ENCODE measurements around the gene AXIN2.

Gene AXIN2

DNA sequence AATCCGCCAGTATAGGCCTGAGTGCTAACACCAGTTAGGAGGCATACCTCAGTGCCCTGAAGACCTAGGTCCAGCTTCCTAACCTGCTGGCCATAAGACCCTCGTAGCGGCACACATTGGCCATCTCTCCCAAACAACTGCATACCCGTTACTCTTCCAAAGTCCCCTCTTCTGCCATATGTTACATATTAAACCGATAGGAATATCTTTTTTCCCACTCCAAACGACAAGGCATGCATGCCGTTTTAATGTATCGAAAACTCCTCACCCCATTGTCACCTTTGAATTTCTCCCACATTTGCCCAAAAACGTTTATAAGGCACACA is 721 bp upstream of the AXIN2 start:
- H3K27me3 ChIP-seq (ENCODE audit: insufficient read depth, low read length) = no peaks in the 10 kb centered on the region; the same call in 1 of the 2 replicates
- H4K20me1 ChIP-seq (ENCODE audit: insufficient read depth, low read length) = no peaks in the 10 kb centered on the region
- no peaks in the 10 kb centered on the region for H3K36me3 ChIP-seq (ENCODE audit: insufficient read depth, low read length)
- no peaks in the 10 kb centered on the region for H3F3A ChIP-seq (ENCODE audit: insufficient read depth, low read length)
- H3K79me2 ChIP-seq (ENCODE audit: insufficient read depth, low read length) = no peaks in the 10 kb centered on the region
- no peaks in the 10 kb centered on the region for H3K9me2 ChIP-seq (ENCODE audit: low read depth, low read length)
- H3K4me3 ChIP-seq (ENCODE audit: low read depth, low read length, poor library complexity, severe bottlenecking) = no peak overlapping the region
- no peak for TF ChIP-seq EZH2 (IDR thresholded peaks at IDR 0.05; ENCODE audit: borderline replicate concordance, low read length)
- TF ChIP-seq, protein P1, sequence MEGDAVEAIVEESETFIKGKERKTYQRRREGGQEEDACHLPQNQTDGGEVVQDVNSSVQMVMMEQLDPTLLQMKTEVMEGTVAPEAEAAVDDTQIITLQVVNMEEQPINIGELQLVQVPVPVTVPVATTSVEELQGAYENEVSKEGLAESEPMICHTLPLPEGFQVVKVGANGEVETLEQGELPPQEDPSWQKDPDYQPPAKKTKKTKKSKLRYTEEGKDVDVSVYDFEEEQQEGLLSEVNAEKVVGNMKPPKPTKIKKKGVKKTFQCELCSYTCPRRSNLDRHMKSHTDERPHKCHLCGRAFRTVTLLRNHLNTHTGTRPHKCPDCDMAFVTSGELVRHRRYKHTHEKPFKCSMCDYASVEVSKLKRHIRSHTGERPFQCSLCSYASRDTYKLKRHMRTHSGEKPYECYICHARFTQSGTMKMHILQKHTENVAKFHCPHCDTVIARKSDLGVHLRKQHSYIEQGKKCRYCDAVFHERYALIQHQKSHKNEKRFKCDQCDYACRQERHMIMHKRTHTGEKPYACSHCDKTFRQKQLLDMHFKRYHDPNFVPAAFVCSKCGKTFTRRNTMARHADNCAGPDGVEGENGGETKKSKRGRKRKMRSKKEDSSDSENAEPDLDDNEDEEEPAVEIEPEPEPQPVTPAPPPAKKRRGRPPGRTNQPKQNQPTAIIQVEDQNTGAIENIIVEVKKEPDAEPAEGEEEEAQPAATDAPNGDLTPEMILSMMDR (IDR thresholded peaks at IDR 0.05; ENCODE audit: low read length) = no peak
- H3K9ac ChIP-seq (ENCODE audit: low read length) = no peak overlapping the region
- H3K9me3 ChIP-seq (ENCODE audit: low read length) = no peaks in the 10 kb centered on the region
- H3K4me2 ChIP-seq (ENCODE audit: low read length) = peak overlapping the region; percentile 67
- no peak overlapping the region for H3K27ac ChIP-seq (ENCODE audit: low read depth, low read length, poor library complexity, severe bottlenecking)
- no peaks in the 10 kb centered on the region for H3K4me1 ChIP-seq (ENCODE audit: insufficient read depth, low read length, severe bottlenecking)
- no peak overlapping the region for H2AFZ ChIP-seq (ENCODE audit: low read length)

DNA sequence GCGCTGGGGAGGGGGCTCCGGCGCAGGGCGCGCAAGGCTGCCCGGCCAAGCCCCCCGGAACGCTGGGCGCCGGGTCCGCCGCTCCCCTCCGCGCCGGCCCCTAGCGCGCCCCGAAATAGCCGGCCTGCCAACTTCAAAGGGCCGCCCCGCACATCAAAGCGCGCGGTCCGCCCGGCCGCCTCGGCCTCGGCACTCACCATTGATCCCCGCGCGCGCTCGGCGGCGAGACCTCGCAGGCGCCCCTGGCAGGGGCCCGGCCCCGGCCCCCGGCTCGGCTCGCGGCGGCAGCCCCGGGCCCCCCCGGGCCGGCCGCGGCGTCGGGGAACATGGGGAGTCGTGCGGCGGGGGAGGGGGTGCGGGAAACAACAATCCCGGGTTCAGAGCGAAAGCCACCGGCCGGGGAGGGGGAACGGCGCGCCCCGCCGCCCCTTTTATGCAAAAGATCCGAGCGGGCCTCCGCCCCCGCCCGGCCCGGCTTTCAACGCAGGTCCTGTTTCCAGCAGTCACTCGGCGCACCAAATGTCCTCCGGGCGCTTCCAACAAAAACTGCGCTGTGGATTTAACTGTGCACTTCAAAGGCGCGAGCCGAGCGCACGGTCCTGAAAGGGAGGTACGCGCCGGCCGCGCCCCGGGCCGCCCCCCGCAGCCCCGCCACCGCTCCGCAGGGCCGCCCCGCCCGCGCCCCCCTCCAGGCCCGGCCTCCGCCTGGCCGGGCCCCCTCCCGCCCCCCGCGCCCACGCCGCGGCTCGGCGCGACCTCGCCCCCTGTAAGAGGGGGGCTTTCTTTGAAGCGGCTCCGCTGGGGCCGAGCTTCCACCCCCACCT is 608 bp downstream of the AXIN2 start:
- no peak overlapping the region for H2AFZ ChIP-seq (ENCODE audit: low read length)
- H3K4me2 ChIP-seq (ENCODE audit: low read length) = peak overlapping the region; percentile 94
- no peaks in the 10 kb centered on the region for H3K36me3 ChIP-seq (ENCODE audit: insufficient read depth, low read length)
- H4K20me1 ChIP-seq (ENCODE audit: insufficient read depth, low read length) = no peaks in the 10 kb centered on the region
- no peaks in the 10 kb centered on the region for H3K9me3 ChIP-seq (ENCODE audit: low read length)
- H3K9ac ChIP-seq (ENCODE audit: low read length) = peak overlapping the region; percentile 57
- H3K79me2 ChIP-seq (ENCODE audit: insufficient read depth, low read length) = no peaks in the 10 kb centered on the region
- H3K4me3 ChIP-seq (ENCODE audit: low read depth, low read length, poor library complexity, severe bottlenecking) = peak overlapping the region; percentile 73
- H3K27me3 ChIP-seq (ENCODE audit: insufficient read depth, low read length) = no peaks in the 10 kb centered on the region; the same call in 1 of the 2 replicates
- H3K27ac ChIP-seq (ENCODE audit: low read depth, low read length, poor library complexity, severe bottlenecking) = no peak overlapping the region
- no peak for TF ChIP-seq EZH2 (IDR thresholded peaks at IDR 0.05; ENCODE audit: borderline replicate concordance, low read length)
- TF ChIP-seq, protein P1 (IDR thresholded peaks at IDR 0.05; ENCODE audit: low read length) = no peak
- H3K4me1 ChIP-seq (ENCODE audit: insufficient read depth, low read length, severe bottlenecking) = no peaks in the 10 kb centered on the region
- no peaks in the 10 kb centered on the region for H3F3A ChIP-seq (ENCODE audit: insufficient read depth, low read length)
- H3K9me2 ChIP-seq (ENCODE audit: low read depth, low read length) = no peaks in the 10 kb centered on the region

DNA sequence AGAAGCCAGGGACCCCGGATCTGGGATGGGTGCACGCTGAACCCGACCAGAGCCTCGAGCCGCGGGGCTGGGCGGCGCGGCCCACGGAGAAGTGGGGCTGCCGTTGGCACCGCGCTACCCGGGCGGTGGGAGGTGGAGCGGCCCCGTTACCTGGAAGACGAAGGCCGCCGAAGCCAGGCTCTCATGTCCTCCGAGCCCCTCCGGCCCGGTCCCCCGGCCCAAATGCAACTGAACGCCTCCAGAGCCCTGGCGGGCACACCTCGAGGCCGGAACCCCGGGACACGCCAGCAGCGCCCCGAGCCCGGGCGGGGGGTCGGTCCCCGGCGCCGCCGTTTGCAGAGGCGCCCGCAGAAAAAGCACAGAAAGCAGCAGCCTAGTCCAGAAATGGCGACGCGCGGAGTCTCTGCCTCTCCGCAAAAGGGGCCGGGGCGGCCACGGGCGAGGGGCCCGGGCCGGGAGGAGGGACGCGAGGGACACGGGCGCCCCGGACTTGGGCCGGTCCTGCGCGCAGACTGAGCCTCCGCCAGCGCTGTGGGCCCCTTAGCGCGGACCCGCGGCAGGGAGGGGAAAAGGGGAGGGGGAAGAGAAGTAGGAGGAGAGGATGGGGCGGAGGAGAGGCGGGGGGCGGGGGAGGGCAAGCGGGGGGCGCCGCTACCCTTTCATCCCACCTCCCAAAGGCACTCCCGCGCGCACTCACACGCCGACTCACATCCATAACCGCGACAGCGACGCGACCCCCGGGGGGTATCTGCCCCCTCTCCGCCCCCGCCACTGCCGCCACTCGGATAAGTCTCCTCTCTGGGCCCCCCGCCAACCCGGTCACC is 1.4 kb downstream of the AXIN2 start:
- no peak overlapping the region for H3K27ac ChIP-seq (ENCODE audit: low read depth, low read length, poor library complexity, severe bottlenecking)
- peak overlapping the region; percentile 94 for H3K4me2 ChIP-seq (ENCODE audit: low read length)

More for the DNA sequence above, 1.4 kb downstream of the AXIN2 start:
- Histone ChIP-seq H3K9ac (ENCODE audit: low read length) (peak overlapping the region; percentile 57; the same call in 1 of the 2 replicates), H3K36me3 (ENCODE audit: insufficient read depth, low read length) (no peaks in the 10 kb centered on the region), H3K9me2 (ENCODE audit: low read depth, low read length) (no peaks in the 10 kb centered on the region), H3F3A (ENCODE audit: insufficient read depth, low read length) (no peaks in the 10 kb centered on the region), H3K27me3 (ENCODE audit: insufficient read depth, low read length) (no peaks in the 10 kb centered on the region; the same call in 1 of the 2 replicates), H2AFZ (ENCODE audit: low read length) (no peak overlapping the region), H3K4me3 (ENCODE audit: low read depth, low read length, poor library complexity, severe bottlenecking) (peak overlapping the region; percentile 73), H3K4me1 (ENCODE audit: insufficient read depth, low read length, severe bottlenecking) (no peaks in the 10 kb centered on the region), H3K9me3 (ENCODE audit: low read length) (no peaks in the 10 kb centered on the region), H4K20me1 (ENCODE audit: insufficient read depth, low read length) (no peaks in the 10 kb centered on the region), H3K79me2 (ENCODE audit: insufficient read depth, low read length) (no peaks in the 10 kb centered on the region)
- no peak for TF ChIP-seq EZH2 (IDR thresholded peaks at IDR 0.05; ENCODE audit: borderline replicate concordance, low read length)
- TF ChIP-seq, protein P1 (IDR thresholded peaks at IDR 0.05; ENCODE audit: low read length) = no peak

Measured in OCI-LY1 (cell line).